NCI-H2171 treated with DMSO at 0.1 percent for 48 hours (cell line): ENCODE data around the gene STX5.

Experiments used
- DNase-seq: peaks from one replicate; lab custom pipeline; 2025; lab: John Stamatoyannopoulos, UW

The STX5 gene

GRCh38 chr11:62786318-62787004 lies 45.4 kb downstream of the STX5 start:
- peak; percentile 78 for DNase-seq

GRCh38 chr11:62782753-62783152 lies 49.1 kb downstream of the STX5 start:
- no peak for DNase-seq

- DNase-seq, result no peak
Observed at GRCh38 chr11:62778441-62778840, 53.4 kb downstream of the STX5 start.

- no peak for DNase-seq
Observed at GRCh38 chr11:62777389-62777788, 54.5 kb downstream of the STX5 start.

- DNase-seq, result no peak
Observed at GRCh38 chr11:62775646-62776045, 56.2 kb downstream of the STX5 start.

- no peak for DNase-seq
Observed at GRCh38 chr11:62774407-62774806, 57.4 kb downstream of the STX5 start.

- peak; percentile 97 for DNase-seq
Observed at GRCh38 chr11:62771144-62772021, 60.5 kb downstream of the STX5 start, which contains the start of gene TAF6L. TAF6L (plus strand) TSS chr11:62771396; CDS start chr11:62775784, 4,388 bp downstream.

- no peak for DNase-seq
Observed at GRCh38 chr11:62770778-62771143, 61.1 kb downstream of the STX5 start.

GRCh38 chr11:62760867-62761227 lies 71.0 kb downstream of the STX5 start:
- peak; percentile 13 for DNase-seq

GRCh38 chr11:62757846-62758788 lies 73.7 kb downstream of the STX5 start:
- no peak for DNase-seq
